GM12865 (cell line): ENCODE measurements around the gene TRIM46.
"Not testable (repeated sequence)": the region's sequence is repeated elsewhere in the genome, so short reads cannot be mapped to it uniquely, and the experiment has no call there.

Experiments
- DNase-seq: peaks from one replicate; pipeline ENCODE4 v3.0.0; 2010; ENCODE audit warnings: low read depth
- H3K4me3 ChIP-seq: 2 replicates; pipeline ENCODE4 v1.5.1; 2011; ENCODE audit warnings: mild to moderate bottlenecking, low read depth, low read length, control low read depth
- TF ChIP-seq, protein P1 (sequence below): IDR thresholded peaks from 2 replicates; pipeline ENCODE4 v1.5.1; 2011; ENCODE audit warnings: low read length, control low read depth, low read depth, inconsistent platforms; ENCODE audit not compliant: insufficient read depth; ENCODE audit errors: missing control alignments

TRIM46 gene

DNA sequence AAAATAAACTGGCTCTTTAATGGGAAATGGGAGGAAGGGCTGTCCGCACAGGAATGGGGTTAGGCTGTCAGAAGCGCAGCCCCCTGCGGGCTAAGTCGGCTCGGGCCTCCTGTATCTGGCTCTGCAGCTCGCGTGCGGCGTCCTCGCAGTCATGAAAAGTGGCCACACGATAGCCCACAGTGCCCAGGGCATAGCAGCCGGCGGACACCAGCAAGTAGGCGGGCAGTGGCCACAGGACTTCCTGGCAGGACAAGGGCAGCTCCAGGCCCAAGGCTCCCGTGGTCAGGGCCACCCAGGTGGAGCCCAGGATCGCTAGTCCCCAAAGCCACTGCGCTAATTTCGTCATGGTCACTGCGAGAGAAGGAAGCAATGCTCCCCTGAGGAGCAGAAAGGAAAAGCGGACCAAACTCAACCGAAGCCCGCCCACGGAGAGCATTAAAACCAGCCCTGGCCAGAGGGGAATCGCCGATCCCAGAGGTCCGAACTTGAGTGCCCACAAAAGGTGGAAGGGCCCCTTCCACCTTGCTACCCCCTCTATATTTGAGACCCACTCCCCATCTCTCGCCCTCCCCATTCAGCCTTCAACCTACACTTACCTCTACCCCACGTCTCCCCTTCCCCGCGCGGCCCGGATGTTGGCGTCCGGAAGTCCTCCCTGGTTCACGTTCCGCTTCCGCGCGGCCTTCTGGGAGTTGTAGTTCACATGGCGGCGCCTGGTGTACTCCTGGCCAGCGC is 33.6 kb upstream of the TRIM46 start, which contains the start of gene DPM3:
TSS of gene DPM3 (minus strand) at position 637 of the 735 bp plus-strand sequence. CDS start at position 346, 291 bp downstream.
- DNase-seq = peak; percentile 90
- peak within 1 kb of the TSS; percentile 82 for H3K4me3 ChIP-seq
- TF ChIP-seq, protein P1, sequence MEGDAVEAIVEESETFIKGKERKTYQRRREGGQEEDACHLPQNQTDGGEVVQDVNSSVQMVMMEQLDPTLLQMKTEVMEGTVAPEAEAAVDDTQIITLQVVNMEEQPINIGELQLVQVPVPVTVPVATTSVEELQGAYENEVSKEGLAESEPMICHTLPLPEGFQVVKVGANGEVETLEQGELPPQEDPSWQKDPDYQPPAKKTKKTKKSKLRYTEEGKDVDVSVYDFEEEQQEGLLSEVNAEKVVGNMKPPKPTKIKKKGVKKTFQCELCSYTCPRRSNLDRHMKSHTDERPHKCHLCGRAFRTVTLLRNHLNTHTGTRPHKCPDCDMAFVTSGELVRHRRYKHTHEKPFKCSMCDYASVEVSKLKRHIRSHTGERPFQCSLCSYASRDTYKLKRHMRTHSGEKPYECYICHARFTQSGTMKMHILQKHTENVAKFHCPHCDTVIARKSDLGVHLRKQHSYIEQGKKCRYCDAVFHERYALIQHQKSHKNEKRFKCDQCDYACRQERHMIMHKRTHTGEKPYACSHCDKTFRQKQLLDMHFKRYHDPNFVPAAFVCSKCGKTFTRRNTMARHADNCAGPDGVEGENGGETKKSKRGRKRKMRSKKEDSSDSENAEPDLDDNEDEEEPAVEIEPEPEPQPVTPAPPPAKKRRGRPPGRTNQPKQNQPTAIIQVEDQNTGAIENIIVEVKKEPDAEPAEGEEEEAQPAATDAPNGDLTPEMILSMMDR = no peak

GRCh38 chr1:155140630-155140953 is 33.1 kb upstream of the TRIM46 start:
- TF ChIP-seq, protein P1 = no peak
- no peak for DNase-seq
- H3K4me3 ChIP-seq = peak overlapping the region; percentile 82

DNA sequence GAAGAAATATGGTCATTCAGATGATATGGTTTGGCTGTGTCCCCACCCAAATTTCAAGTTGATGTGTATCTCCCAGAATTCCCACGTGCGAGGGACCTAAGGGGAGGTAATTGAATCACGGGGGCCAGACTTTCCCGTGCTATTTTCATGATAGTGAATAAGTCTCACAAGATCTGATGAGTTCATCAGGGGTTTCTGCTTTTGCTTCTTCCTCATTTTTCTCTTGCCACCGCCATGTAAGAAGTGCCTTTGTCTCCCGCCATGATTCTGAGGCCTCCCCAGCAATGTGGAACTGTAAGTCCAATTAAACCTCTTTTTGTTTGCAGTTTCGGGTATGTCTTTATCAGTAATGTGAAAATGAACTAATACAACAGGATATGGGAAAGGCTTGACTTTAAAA is 31.9 kb upstream of the TRIM46 start:
- no peak overlapping the region for H3K4me3 ChIP-seq
- TF ChIP-seq, protein P1 = no peak
- no peak for DNase-seq

DNA sequence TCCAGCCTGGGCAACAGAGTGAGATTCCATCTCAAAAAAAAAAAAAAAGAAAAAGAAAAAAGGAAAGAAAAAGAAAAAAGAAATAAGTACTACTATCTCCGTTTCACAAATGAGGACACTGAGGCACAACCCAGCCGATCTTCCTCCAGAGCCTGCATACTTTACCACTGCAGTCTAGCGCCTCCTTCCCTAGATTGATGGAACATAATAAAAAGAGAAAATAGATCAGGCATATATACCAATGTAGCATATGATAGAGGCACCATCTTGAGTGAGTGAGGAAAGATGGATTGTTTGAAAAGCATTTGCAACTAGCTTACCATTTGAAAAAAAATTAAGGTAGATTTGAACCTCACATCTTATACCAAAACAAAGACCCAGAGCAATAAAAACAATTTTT is 28.2 kb upstream of the TRIM46 start:
- DNase-seq = no peak
- H3K4me3 ChIP-seq = no peak overlapping the region
- TF ChIP-seq, protein P1 = no peak

- H3K4me3 ChIP-seq, DNase-seq: not testable (repeated sequence)
Observed at GRCh38 chr1:155155996-155156643, 17.5 kb upstream of the TRIM46 start.

DNA sequence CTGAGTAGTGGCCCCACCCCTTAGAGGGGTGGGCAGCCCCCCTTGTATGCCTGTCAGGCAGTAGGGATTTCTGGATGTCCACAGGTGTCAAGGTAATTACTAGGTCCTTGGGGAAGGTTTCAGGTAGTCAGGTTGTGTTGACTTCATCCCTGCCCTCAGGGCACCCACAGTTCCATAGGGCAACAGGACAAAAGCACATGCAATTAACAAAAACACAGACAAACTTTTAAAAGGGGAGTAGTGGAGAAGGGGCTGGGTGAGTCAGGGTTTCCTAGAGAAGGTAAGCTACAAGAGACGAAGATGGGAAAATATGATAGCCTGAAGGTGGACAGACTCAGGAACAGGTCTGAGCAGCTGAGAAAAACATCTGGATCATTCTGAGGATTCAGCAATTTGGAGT is 14.7 kb upstream of the TRIM46 start:
- no peak for DNase-seq
- H3K4me3 ChIP-seq = no peak overlapping the region
- TF ChIP-seq, protein P1 = no peak

- no peak overlapping the region for H3K4me3 ChIP-seq
- DNase-seq = no peak
- TF ChIP-seq, protein P1 = no peak
Observed at GRCh38 chr1:155160128-155160527, 13.5 kb upstream of the TRIM46 start.

GRCh38 chr1:155162631-155163030 is 11.0 kb upstream of the TRIM46 start:
- not testable (repeated sequence) for H3K4me3 ChIP-seq, DNase-seq

- not testable (repeated sequence) for H3K4me3 ChIP-seq, DNase-seq
Observed at GRCh38 chr1:155163785-155164184, 9.9 kb upstream of the TRIM46 start.

DNA sequence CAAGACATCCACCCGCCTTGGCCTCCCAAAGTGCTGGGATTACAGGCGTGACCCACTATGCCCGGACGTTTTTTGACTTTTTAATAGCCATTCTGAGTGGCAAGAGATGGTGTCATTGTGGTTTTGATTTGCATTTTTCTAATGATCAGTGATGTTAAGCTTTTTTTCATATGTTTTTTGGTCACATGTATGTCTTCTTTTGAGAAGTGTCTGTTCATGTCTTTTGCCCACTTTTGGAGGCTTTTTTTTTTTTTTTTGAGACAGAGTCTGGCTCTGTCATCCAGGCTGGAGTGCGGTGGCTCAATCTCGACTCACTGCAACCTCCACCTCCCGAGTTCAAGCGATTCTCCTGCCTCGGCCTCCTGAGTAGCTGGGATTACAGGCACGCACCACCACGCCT is 9.0 kb upstream of the TRIM46 start:
- H3K4me3 ChIP-seq, DNase-seq: not testable (repeated sequence)
